ENCODE results near the gene METTL13.
A peak's percentile ranks its signal among the peaks of the same experiment; 100 is the strongest.

METTL13 gene

GRCh38 chr1:171802207-171802606 is 20.7 kb downstream of the METTL13 start:
- no peak for DNase-seq (ENCODE audit: low spot score)

DNA sequence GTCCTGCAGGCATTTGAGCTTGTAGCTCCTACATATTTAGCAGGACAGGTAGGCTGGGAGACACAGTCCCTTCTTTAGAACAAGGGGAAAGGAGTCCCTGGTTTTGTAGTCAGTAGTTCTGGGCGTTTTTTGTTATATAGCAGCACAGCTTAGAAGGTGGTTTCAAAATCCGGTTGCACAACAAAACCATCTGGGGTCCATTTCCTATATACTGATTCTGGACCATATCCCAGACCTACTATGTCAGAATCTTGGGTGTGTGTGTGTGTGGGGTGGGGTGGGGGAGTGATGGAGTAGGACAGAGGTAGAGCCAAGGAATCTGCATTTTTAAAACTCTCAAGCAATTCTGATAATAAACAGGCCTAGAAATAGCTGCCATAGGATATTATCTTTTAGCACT is 21.6 kb downstream of the METTL13 start:
- DNase-seq (ENCODE audit: low spot score): no peak

- DNase-seq (ENCODE audit: low spot score): no peak
These were observed 22.1 kb downstream of the METTL13 start for GRCh38 chr1:171803461-171804022.

GRCh38 chr1:171805395-171806115 is 24.1 kb downstream of the METTL13 start:
- no peak for DNase-seq (ENCODE audit: low spot score)

DNA sequence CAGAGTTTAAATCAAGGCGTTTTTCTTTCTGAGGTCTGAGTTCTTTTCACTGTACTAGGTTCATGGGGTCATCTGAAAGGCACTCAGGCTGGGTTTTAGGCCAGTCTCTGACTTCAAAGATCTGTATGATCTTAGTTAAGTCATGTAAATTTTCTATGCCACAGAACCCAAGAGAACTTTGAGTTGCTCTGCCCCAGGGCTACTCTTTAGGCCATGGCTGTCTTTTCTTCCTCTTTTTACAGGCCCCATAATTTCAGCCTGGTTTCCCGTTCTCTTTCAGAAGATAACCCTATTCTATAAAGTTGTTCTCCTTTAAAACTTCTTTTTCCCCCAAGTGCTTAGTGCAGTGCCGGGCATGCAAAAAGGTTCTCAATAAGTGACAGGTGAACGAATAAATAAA is 26.1 kb downstream of the METTL13 start:
- peak; percentile 11 for DNase-seq (ENCODE audit: low spot score)

DNA sequence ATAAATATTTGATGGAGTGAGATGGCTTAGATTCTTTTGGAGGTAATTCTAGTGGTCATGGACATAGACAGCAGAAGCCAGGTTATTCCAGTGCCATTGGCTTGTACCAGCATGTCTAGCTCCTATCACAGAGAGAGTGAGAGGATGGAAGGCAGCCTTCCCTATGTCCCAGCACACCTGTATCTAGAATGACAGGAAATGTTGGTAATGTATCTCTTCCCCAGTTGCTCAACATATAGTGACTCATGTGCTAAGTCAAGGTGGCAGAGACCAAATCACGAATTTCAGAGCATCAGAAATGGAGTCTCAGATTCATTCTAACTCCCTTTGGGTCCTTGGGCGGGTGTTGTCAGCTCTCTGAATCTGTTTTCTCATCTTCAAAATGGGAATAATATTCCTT is 28.4 kb downstream of the METTL13 start:
- no peak for DNase-seq (ENCODE audit: low spot score)

GRCh38 chr1:171811672-171812071 is 30.2 kb downstream of the METTL13 start:
- DNase-seq (ENCODE audit: low spot score): no peak

GRCh38 chr1:171814692-171815091 is 33.2 kb downstream of the METTL13 start:
- DNase-seq (ENCODE audit: low spot score): no peak

DNA sequence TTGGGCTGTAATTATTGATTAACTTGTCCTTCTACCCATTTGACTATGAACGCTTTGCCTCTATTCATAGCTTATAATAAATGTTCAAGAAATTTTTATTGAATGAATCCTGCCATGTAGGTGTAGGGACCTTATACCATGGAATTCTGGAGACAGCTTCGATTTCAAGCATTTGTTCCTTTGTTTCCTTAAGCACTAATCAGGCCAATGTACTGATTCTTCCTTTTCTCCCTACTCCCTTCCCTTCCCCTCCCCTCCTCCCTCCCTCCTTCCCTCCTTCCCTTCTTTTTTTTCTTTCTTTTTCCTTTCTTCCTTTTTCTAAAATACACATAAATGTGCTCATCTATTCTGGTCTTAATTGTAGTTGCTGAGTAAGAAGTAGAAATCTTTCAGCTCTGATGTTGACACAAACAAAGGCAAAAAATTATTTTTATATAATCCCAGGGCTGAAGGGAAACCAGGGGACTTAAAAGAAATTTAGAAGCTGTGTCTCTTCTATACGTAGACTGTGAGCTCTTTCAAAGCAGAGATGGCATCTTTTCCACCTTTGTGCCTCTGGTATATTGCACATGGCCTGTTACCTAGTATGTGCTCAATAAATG is 34.9 kb downstream of the METTL13 start:
- DNase-seq (ENCODE audit: low spot score): no peak

- DNase-seq (ENCODE audit: low spot score): no peak
These were observed 36.2 kb downstream of the METTL13 start for GRCh38 chr1:171817511-171818265.

DNA sequence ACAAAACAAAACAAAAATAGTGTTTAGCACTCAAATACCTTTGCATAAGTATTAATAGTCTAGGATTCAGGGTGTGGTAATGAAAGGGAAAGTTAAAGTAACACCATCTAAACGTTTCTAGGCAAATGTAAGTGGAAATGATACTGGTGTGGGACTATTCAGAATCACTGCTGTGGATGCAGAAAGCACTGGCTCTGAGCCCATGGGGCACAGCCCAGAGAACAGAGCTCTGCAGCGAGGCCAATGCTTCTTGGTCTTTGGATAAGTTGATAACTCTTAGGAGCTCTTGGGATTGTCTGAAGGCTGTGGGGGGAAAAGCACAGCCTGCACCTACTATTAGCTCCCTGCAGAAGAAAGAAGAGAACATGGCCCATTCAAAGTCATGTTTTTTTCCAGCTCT is 38.5 kb downstream of the METTL13 start:
- DNase-seq (ENCODE audit: low spot score): no peak

DNA sequence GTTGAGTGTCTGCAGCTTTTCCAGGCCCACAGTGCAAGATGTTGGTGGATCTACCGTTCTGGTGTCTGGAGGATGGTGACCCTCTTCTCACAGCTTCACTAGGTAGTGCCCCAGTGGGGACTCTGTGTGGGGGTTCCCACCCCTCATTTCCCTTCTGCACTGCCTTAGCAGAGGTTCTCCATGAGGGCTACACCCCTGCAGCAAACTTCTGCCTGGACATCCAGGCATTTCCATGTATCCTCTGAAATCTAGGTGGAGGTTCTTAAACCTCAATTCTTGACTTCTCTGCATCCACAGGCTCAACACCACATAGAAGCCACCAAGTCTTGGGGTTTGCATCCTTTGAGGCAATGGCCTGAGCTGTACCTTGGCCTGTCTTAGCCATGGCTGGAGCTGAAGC is 45.5 kb downstream of the METTL13 start:
- DNase-seq (ENCODE audit: low spot score): no peak

DNA sequence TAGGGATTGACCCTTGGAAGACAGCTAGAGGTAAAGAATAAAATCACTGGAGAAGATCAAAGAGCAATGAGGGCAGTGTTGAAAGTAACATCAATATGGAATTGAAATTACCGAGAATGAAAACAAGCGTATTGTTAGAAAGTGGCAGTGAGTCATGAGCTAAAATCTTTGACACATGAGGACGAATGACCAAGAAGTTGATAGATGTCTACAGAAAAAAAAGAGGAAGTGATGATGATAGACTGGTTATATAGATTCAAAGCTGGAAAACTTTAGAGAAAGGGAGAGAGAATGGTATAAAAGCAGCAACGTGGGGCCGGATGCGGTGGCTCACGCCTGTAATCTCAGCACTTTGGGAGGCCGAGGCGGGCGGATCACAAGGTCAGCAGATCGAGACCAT is 47.3 kb downstream of the METTL13 start:
- no peak for DNase-seq (ENCODE audit: low spot score)

- no peak for DNase-seq (ENCODE audit: low spot score)
These were observed 51.8 kb downstream of the METTL13 start for GRCh38 chr1:171833091-171833825.

- DNase-seq (ENCODE audit: low spot score): no peak
These were observed 53.4 kb downstream of the METTL13 start for GRCh38 chr1:171834821-171835220.

- no peak for DNase-seq (ENCODE audit: low spot score)
These were observed 54.4 kb downstream of the METTL13 start for GRCh38 chr1:171835891-171836290.

DNA sequence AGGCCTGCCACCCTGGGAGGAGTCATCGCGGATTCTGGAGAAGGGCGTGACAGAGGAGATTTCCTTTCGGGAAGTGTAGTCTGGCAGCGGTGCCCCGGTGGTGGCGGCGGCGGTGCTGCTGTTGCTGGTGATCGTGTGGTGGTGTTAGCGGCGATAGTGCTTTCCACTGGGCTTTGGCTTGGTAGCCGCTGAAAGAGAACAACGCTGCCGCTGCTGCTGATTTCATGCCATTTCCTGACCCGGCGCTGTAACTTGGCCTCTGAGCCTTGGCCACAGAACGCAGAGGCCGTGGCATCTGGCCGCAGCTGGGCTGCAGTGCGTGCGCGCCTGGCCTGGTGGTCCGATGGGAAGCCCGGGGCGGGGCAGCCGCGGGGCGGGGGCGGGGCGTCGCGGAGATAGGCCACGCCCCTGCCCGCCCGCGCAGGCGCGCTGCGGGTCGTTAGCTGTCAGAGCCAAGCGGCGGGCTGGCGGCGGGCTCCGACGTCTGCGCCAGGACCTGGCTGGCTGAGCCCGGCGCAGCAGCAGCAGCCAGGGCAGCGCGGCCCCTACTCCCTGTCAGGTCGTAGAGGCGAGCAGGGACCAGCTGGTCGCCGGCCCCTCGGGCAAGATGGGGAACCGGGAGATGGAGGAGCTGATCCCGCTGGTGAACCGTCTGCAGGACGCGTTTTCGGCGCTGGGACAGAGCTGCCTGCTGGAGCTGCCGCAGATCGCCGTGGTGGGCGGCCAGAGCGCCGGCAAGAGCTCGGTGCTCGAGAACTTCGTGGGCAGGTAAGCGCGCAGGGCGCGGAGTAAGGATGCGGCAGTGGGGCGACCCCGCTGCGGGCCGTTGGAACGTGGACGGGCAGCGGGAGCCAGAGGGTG is 59.8 kb downstream of the METTL13 start, which contains the start of gene DNM3:
Gene DNM3, plus strand, starts transcription at position 449 of the 861 bp plus-strand sequence. Its CDS starts 159 bp downstream, at position 608.
- peak; percentile 92 for DNase-seq (ENCODE audit: low spot score)

DNA sequence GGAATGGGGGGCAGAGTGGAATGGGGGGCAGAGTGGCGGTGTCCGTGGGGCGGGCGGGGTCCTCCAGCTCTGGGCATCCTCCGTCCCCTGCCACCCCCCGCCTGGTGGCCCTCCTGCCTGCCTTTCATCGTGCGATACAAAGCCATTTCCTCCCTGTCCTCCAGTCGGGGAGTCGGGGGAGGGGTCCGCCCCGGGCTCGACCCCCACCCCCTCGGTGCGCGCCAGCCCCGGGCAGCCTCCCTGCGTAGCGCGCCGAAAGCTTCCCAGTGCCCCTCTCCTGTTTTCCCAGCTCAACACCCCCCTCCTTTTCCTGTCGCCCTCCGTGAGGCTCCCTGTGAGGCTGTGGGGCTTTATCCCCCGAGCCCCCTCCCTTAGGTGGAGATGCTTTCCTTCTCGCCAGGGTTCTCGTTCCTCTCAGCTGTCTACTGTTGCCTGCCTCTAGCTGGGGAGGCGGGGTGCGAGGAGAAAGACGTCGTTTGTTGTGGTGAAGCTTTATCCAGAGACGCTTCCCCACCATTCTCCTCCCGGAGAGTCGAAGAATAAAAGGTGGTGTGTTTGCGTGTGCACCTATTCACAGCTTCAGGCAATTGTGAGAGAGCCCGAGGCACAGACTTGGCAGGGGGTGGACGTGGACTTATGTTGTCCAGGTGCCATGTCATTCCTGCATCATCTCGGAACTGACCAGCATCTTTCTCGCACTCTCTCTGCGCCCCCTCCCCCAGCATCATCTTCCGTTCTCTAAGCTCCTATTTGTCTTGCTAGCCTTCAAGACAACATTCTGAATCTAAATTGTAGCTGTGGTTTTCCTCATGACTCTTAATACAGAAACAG is 60.7 kb downstream of the METTL13 start:
- peak; percentile 7 for DNase-seq (ENCODE audit: low spot score)

GRCh38 chr1:171844381-171844780 is 62.9 kb downstream of the METTL13 start:
- no peak for DNase-seq (ENCODE audit: low spot score)

- no peak for DNase-seq (ENCODE audit: low spot score)
These were observed 64.5 kb downstream of the METTL13 start for GRCh38 chr1:171845998-171846397.

All from germinal center (tissue), 1 donor.